ENCODE data around the gene SIX3. TPM values are rescaled to one million over a fixed set of nuclear protein-coding genes. Genes with fewer than 3 reads are reported as not detected.

SIX3 gene
- total and polyA plus RNA-seq, 2 donors (not counting 3 experiments of a cell fraction or from before 2014, with no cell fraction given): not detected

GRCh38 chr2:44909831-44910230 lies 31.7 kb upstream of the SIX3 start:
- ChIA-PET CTCF (interaction anchor here (1.6 kb wide), 1 partner anchor 430 kb away, joined by 5 read pairs; no protein-coding TSS in a partner anchor), POLR2A (interaction anchor here (0.6 kb wide), 1 partner anchor 480 kb away, joined by 6 read pairs; no protein-coding TSS in a partner anchor)
- H2AFZ ChIP-seq (ENCODE audit: low read depth, low read length): no peak overlapping the region
- no peaks in the 10 kb centered on the region for H4K20me1 ChIP-seq (replicated peaks; ENCODE audit: control insufficient read depth, extremely low read depth, insufficient read depth, low read length)
- H3K4me1 ChIP-seq (ENCODE audit: control insufficient read depth, extremely low read depth, insufficient read depth, low read length): no peaks in the 10 kb centered on the region
- intact Hi-C loops (cut with micrococcal nuclease) (no loop called here), dilution Hi-C loops (cut with MboI; ENCODE audit: extremely low pct_ligation_motif_present, low sequenced_read_pairs) (no loop called here)
- no peak for FAIRE-seq
- no peak overlapping the region for H3K4me2 ChIP-seq (ENCODE audit: insufficient read depth, low read length)
- no peak overlapping the region for H3K27ac ChIP-seq (ENCODE audit: insufficient read depth, low read depth, low read length)
- H3K36me3 ChIP-seq (ENCODE audit: control insufficient read depth in 2 of 2, extremely low read depth in 1 of 2, insufficient read depth in 2 of 2, low read length in 2 of 2): no peaks in the 10 kb centered on the region
- H3K9me3 ChIP-seq (replicated peaks; ENCODE audit: control insufficient read depth, insufficient read depth, low read length): no peaks in the 10 kb centered on the region
- BruUV-seq (replicated peaks): no TSS peak
- peaks cover 6 to 12% of the 10 kb centered on the region in 2 experiments for H3K27me3 ChIP-seq (ENCODE audit: control insufficient read depth in 2 of 2, insufficient read depth in 2 of 2, low read length in 2 of 2)
- no peaks in the 10 kb centered on the region for H3K79me2 ChIP-seq (ENCODE audit: control insufficient read depth, insufficient read depth, low read length)
- TF ChIP-seq EZH2 (IDR thresholded peaks at IDR 0.05; ENCODE audit: borderline replicate concordance, low read depth, low read length, severe bottlenecking): no peak
- TF ChIP-seq POLR2AphosphoS5 (IDR thresholded peaks at IDR 0.05; ENCODE audit: insufficient read depth, low read depth, low read length): no peak
- TF ChIP-seq FOS (IDR thresholded peaks at IDR 0.05; ENCODE audit: borderline replicate concordance, insufficient read depth, low read length): no peak
- TF ChIP-seq, protein P1, sequence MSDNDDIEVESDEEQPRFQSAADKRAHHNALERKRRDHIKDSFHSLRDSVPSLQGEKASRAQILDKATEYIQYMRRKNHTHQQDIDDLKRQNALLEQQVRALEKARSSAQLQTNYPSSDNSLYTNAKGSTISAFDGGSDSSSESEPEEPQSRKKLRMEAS (IDR thresholded peaks at IDR 0.05; ENCODE audit: insufficient read depth, insufficient read length): no peak
- TF ChIP-seq CTCF (IDR thresholded peaks at IDR 0.05; ENCODE audit: extremely low read depth in 1 of 2, insufficient read depth in 1 of 2, low read depth in 1 of 2, low read length in 2 of 2): no peak
- no peak for TF ChIP-seq JUN (IDR thresholded peaks at IDR 0.05; ENCODE audit: borderline replicate concordance, insufficient read depth, insufficient read length, low read depth)
- TF ChIP-seq MYC (IDR thresholded peaks at IDR 0.05; ENCODE audit: low read depth, low read length): no peak
- no peak for TF ChIP-seq POLR2A (IDR thresholded peaks at IDR 0.05; ENCODE audit: low read depth, low read length)
- no peak overlapping the region for H3K9ac ChIP-seq (replicated peaks; ENCODE audit: extremely low read depth, insufficient read depth, low read length)
- no peak for DNase-seq (ENCODE audit: low read depth, low spot score)
- no peaks in the 10 kb centered on the region for H3K9me1 ChIP-seq (replicated peaks; ENCODE audit: control insufficient read depth, extremely low read depth, insufficient read depth, low read length)
- H3K4me3 ChIP-seq (replicated peaks in 1 of 3; ENCODE audit: insufficient read depth in 1 of 3, low read depth in 1 of 3, low read length in 3 of 3): no peak overlapping the region
